HG03108 (cell line): ENCODE data around the gene CORIN.

Experiments
- ATAC-seq: cut with Tn5 transposase; IDR thresholded peaks from one replicate; pipeline ENCODE4 v1.9.1; 2021; ENCODE audit warnings: moderate library complexity; ENCODE audit not compliant: unreplicated experiment

CORIN gene

GRCh38 chr4:47647544-47647943 lies 190.3 kb downstream of the CORIN start:
- ATAC-seq: no peak

- no peak for ATAC-seq
Observed at GRCh38 chr4:47647029-47647428, 190.8 kb downstream of the CORIN start.

- ATAC-seq: no peak
Observed at GRCh38 chr4:47646372-47646771, 191.5 kb downstream of the CORIN start.

- ATAC-seq: no peak
Observed at GRCh38 chr4:47643845-47644244, 194.0 kb downstream of the CORIN start.

- ATAC-seq: no peak
Observed at GRCh38 chr4:47642985-47643760, 194.7 kb downstream of the CORIN start.

DNA sequence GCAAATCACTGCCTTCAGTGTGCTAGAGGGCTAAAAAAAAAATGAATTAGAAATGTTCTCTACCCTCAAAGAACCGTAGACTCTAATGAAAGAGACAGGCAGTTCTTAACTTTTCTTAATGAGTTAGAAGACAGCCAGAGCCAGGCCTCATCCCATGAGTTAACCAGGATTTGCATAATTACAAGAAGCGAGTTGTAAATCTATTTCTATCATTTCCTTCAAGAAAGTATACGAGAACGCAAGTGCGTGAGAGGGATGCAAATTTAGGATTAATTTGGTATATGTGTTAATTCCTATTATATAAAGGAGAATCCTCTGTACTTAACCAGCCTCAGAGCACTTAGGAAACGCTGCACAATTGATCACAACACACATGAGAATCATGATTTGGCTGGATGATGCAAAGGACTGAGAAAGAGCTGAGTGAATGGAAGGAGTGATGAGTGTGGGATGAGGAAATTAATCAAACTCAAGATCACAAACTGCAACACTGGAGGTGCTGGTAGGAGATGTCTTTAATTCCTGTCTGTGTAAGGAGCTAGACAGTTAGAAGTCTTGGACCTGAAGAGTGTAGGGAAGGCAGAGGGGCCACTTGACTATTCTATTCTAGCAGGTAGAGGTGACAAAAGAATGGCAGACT lies 195.6 kb downstream of the CORIN start:
- no peak for ATAC-seq

GRCh38 chr4:47641755-47642154 lies 196.1 kb downstream of the CORIN start:
- no peak for ATAC-seq

GRCh38 chr4:47640911-47641310 lies 197.0 kb downstream of the CORIN start:
- ATAC-seq: no peak

GRCh38 chr4:47639531-47639930 lies 198.3 kb downstream of the CORIN start:
- ATAC-seq: no peak

DNA sequence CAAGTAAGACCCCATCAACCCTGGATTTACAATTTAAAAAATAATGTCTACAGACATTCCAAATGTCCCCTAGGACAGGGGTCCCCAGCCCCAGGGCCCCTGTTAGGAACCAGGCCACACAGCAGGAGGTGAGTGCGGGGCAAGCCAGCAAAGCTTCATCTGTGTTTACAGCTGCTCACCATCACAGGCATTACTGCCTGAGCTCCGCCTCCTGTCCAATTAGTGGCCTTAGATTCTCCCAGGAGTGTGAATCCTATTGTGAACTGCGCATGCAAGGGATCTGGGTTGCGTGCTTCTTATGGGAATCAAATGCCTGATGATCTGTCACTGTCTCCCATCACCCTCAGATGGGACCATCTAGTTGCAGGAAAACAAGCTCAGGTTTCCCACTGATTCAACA lies 206.7 kb downstream of the CORIN start:
- no peak for ATAC-seq

- no peak for ATAC-seq
Observed at GRCh38 chr4:47624031-47624441, 213.8 kb downstream of the CORIN start.

- ATAC-seq: no peak
Observed at GRCh38 chr4:47621181-47621580, 216.7 kb downstream of the CORIN start.

- no peak for ATAC-seq
Observed at GRCh38 chr4:47619691-47620090, 218.2 kb downstream of the CORIN start.

DNA sequence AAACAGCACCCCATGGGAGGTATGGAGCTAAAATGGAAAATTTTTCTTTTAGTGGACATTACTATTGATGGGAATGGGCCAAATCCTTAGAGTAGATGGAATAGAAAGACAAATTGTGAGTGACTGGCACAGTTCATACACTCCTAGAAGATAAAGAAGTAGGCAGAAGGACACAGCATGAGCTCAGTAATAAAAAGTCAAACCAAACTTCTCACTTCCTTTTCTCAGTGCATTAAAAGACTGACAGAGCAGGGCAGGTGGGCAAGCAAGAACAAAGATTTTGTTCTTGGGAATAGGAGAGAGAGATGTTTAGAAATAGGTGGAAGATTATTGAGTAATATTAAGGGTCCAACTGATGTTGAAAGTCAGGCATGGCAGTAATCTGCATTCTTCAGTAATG lies 220.3 kb downstream of the CORIN start:
- ATAC-seq: no peak

DNA sequence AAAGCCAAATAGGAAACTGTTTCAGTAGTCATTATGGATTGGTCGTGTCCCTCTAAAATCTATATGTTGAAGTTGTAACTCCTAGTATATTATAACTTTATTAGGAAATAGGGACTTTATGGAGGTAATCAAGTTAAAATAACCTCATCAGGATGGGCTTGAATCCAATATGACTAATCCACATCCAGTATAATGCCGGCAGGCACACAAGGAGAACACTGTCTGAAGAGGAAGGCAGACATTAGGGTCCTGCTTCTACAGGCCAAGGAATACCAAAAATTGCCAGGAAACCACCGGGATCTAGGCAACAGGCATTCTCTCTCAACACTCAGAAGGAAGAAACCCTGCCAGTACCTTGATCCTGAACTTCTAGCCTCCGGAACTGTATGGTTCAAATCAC lies 222.5 kb downstream of the CORIN start:
- ATAC-seq: no peak

- no peak for ATAC-seq
Observed at GRCh38 chr4:47612116-47613023, 225.5 kb downstream of the CORIN start.

DNA sequence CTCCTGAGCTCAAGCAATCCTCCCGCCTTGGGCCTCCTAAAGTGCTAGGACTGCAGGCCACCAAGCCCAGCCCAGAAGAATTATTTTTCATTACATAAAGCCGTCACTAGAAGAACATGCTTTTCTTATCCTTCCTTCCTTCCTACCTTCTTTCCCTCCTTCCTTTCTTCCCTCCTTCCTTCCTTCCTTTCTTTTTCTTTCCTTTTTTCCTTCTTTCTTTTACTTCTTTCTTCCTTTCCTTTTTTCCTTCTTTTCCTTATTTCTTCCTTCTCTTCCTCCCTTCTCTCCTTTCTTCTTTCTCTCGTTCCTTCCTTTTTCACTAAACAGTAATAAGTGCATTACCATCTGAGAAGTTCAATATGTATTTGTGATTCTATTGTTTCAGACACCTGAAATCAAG lies 231.4 kb downstream of the CORIN start:
- ATAC-seq: no peak

DNA sequence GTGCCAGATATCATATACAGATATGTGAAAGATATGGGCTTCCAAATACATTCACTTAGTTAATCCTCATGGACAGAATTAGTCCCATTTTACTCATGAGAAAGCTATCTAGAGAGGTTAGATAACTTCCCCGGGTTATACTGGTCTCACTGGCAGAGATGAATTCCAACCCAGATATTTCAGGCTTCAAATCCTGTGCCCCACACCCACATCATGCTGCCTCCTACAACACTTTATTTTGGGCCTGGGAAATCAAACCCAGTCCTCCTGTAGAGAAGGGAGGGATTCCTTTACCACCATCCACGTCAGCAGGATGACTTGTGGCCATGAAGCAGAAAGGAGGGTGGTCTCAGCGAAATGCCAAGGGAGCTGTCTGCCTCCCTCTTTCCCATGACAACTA lies 239.0 kb downstream of the CORIN start:
- ATAC-seq: no peak

GRCh38 chr4:47598320-47598719 lies 239.5 kb downstream of the CORIN start:
- ATAC-seq: no peak

- ATAC-seq: no peak
Observed at GRCh38 chr4:47597696-47598095, 240.2 kb downstream of the CORIN start.

- no peak for ATAC-seq
Observed at GRCh38 chr4:47590325-47590724, 247.5 kb downstream of the CORIN start.

DNA sequence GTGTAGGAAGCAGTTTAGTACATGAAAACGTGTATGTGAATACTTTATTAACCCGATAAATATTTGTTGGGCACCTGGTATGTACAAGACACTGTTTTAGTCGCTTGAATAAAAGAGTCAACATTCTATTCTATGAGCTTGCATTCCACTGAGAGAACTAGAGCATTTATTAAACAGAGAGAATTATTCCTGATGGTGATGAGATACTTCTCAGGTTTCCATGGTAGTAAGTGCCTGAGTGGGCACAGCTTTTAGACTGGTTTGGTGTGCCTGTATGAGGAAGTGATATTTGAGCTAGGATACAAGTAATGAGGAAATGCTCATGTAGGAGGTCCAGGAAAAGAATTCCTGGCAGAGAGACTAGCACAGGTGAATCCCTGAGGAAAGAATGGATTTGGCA lies 258.6 kb downstream of the CORIN start:
- no peak for ATAC-seq
